ENCODE measurements around the gene SECISBP2L. TPM values are rescaled to one million over a fixed set of nuclear protein-coding genes. Genes with fewer than 3 reads are reported as not detected.
"Not testable (repeated sequence)": the region's sequence is repeated elsewhere in the genome, so short reads cannot be mapped to it uniquely, and the experiment has no call there.

The SECISBP2L gene
- total RNA-seq, 6 experiments from 2014 or later, result 46.2 to 57.6 (median 54.7) TPM

DNA sequence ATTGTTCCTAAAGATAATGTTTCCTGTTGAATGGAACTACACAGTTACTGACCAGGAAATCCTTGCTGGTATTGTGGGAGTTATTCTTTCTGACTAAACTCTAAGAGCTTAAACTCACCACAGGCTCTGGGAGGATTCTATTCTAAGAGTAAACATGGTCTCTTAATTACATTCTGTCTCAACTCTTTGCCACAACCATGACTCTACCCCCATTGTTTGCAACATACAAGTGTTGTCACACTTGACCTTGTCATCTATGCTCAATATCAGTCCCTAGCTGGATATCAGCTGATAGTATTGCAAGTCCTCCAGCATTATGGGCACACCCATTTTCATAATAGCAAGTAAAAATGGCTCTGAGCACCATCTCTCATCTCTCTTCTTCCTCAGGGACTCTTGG, 29.6 kb upstream of the SECISBP2L start:
- Mint-ChIP-seq H3K27me3 (ENCODE audit: insufficient read depth) (peaks cover 9% of the 10 kb centered on the region), H3K36me3 (ENCODE audit: low read depth) (0 out of 2 replicates have a peak, but pooled peaks cover 5% of the 10 kb centered on the region), H3K9me3 (no peaks in the 10 kb centered on the region), H3K4me3 (no peak overlapping the region), H3K4me1 (ENCODE audit: low read depth) (peaks cover 7% of the 10 kb centered on the region), H3K27ac (no peak overlapping the region)
- TF ChIP-seq, protein P1, sequence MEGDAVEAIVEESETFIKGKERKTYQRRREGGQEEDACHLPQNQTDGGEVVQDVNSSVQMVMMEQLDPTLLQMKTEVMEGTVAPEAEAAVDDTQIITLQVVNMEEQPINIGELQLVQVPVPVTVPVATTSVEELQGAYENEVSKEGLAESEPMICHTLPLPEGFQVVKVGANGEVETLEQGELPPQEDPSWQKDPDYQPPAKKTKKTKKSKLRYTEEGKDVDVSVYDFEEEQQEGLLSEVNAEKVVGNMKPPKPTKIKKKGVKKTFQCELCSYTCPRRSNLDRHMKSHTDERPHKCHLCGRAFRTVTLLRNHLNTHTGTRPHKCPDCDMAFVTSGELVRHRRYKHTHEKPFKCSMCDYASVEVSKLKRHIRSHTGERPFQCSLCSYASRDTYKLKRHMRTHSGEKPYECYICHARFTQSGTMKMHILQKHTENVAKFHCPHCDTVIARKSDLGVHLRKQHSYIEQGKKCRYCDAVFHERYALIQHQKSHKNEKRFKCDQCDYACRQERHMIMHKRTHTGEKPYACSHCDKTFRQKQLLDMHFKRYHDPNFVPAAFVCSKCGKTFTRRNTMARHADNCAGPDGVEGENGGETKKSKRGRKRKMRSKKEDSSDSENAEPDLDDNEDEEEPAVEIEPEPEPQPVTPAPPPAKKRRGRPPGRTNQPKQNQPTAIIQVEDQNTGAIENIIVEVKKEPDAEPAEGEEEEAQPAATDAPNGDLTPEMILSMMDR (IDR thresholded peaks at IDR 0.05), result no peak
- no peak for DNase-seq

DNA sequence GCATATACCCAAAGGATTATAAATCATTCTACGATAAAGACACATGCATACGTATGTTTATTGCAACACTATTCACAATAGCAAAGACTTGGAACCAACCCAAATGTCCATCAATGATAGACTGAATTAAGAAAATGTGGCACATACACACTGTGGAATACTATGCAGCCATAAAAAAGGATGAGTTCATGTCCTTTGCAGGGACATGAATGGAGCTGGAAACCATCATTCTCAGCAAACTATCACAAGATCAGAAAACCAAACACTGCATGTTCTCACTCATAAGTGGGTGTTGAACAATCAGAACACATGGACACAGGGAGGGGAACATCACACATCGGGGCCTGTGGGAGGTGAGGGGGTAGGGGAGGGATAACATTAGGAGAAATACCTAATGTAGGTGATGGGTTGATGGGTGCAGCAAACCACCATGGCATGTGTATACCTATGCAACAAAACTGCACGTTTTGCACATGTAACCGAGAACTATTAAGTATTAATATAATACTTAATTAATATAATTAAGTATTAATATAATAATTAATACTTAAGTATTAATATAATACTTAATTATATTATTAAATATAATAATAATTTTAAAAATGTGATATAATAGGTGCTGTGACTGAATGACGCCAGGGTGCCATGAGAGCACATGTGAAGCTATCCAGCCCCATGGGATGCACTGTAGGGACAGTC, 28.5 kb upstream of the SECISBP2L start:
- peaks cover 12% of the 10 kb centered on the region for H3K27me3 Mint-ChIP-seq (ENCODE audit: insufficient read depth)
- not testable (repeated sequence) for H3K4me1 Mint-ChIP-seq (ENCODE audit: low read depth); H3K9me3 Mint-ChIP-seq; H3K36me3 Mint-ChIP-seq (ENCODE audit: low read depth); H3K27ac Mint-ChIP-seq; H3K4me3 Mint-ChIP-seq; DNase-seq

DNA sequence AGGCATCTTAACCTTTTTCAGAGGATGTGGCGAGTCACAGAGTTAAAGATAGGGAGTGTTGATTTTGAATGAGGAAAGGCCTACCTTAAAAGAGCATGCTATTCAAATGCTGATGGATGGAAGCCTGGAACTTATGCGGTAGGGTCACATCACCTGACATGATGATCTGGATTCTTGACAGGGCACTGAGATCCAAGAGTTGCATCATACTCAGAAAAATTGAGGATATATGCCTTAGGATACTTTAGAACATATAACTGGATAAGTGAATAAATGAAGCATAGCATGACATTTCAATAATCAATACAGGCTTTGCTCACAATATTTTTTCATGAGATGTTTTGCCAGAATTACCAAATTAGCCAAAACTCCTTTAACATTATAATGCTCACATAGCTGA, 20.1 kb upstream of the SECISBP2L start:
- TF ChIP-seq, protein P1 (IDR thresholded peaks at IDR 0.05), result no peak
- Mint-ChIP-seq H3K9me3 (no peaks in the 10 kb centered on the region), H3K27me3 (ENCODE audit: insufficient read depth) (peaks cover 10% of the 10 kb centered on the region), H3K4me3 (no peak overlapping the region), H3K4me1 (ENCODE audit: low read depth) (peaks cover 3% of the 10 kb centered on the region), H3K36me3 (ENCODE audit: low read depth) (0 out of 2 replicates have a peak, but pooled peaks cover 3% of the 10 kb centered on the region), H3K27ac (no peak overlapping the region)
- no peak for DNase-seq

DNA sequence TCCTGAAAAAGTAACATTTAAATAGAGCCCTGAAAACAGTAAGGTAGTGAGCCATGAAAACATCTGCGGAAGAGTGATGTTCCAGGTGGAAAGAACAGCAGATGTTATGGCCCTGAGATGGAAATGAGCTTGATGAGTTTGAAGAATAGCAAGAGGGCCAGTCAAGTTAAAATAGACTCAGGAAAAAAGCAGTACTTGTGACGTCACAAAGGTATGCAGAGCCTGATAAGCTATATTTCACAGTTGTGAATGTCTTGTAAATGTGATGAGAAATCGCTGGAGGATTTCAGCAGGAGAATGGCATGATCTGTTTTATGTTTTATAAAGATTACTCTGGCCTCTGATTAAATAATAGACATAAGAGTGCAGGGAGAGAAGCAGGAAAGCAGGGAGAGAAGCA, 18.6 kb upstream of the SECISBP2L start:
- no peaks in the 10 kb centered on the region for H3K36me3 Mint-ChIP-seq (ENCODE audit: low read depth)
- TF ChIP-seq, protein P1 (IDR thresholded peaks at IDR 0.05), result no peak
- H3K4me3 Mint-ChIP-seq, result no peak overlapping the region
- peaks cover 17% of the 10 kb centered on the region for H3K4me1 Mint-ChIP-seq (ENCODE audit: low read depth)
- DNase-seq, result no peak
- no peaks in the 10 kb centered on the region for H3K9me3 Mint-ChIP-seq
- H3K27ac Mint-ChIP-seq, result no peak overlapping the region
- peaks cover 6% of the 10 kb centered on the region for H3K27me3 Mint-ChIP-seq (ENCODE audit: insufficient read depth)

DNA sequence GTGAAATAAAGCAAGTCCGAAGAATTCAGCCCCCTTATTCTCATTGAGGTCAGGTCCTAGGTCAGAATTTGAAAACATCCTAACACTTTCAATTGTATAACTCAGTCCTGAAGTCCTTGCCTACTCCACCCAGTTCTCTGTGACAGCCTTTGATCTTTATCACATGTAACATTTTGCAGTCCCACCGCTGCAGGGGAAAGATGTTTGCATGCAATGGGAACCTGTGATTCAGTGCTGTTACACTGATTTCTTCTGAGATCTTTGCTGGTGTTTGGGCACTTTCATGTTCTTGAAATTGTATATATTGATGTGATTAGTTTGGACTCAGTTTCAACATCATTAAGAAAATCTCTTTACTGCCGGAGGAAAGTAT, 18.0 kb upstream of the SECISBP2L start:
- Mint-ChIP-seq H3K36me3 (ENCODE audit: low read depth) (no peaks in the 10 kb centered on the region), H3K4me3 (no peak overlapping the region), H3K9me3 (no peaks in the 10 kb centered on the region), H3K4me1 (ENCODE audit: low read depth) (peaks cover 24% of the 10 kb centered on the region), H3K27me3 (ENCODE audit: insufficient read depth) (peaks cover under 1% of the 10 kb centered on the region; the same call in 1 of the 2 replicates), H3K27ac (no peak overlapping the region)
- no peak for DNase-seq
- TF ChIP-seq, protein P1 (IDR thresholded peaks at IDR 0.05), result no peak

DNA sequence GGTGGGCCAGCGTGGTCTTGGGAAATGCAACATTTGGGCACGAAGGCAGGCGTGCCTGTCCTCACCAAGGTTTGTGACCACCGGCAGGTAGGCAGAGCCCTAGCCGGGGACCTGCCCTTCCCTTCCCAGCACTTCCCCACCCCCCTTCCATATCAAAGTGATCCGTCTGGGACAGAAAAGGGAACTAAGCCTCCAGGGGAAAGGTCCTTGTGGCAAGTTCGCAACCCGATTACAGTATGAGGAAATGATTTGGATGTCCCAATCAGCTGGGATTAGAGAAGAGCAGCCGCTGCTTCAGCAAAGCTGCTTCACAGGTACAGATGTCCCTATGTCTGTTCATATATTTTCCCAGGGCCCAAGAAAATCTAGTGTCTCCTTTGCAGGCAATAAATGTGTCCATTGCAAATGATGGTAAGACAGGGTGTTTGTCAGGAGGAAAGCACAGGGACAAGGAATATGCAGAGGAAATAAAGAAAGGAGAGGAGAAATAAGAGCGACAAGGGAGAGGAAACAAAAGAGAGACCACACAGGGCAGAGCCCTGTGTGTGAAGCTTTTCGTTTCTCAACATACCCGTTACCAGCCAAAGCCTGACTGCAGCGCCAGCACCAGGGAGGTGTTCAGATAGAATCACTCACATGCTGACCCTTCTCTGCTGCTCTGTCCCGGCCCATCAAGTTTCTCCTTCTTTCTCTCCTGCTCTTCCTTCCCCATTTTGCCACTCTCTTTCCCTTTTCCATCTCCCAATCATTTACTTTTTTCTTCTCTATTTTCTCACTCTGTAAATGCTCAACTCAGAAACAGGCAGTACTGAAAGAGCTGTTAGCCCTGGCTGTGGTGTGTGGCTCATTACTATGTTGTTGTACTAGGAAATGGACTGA, 17.4 kb upstream of the SECISBP2L start:
- H3K4me1 Mint-ChIP-seq (ENCODE audit: low read depth), result peaks cover 26% of the 10 kb centered on the region
- no peaks in the 10 kb centered on the region for H3K27me3 Mint-ChIP-seq (ENCODE audit: insufficient read depth)
- H3K27ac Mint-ChIP-seq, result no peak overlapping the region
- H3K4me3 Mint-ChIP-seq, result no peak overlapping the region
- no peaks in the 10 kb centered on the region for H3K9me3 Mint-ChIP-seq
- DNase-seq, result no peak
- TF ChIP-seq, protein P1 (IDR thresholded peaks at IDR 0.05), result no peak
- H3K36me3 Mint-ChIP-seq (ENCODE audit: low read depth), result no peaks in the 10 kb centered on the region

All from HFFc6 (cell line).